Stimulated activated naive CD8-positive, alpha-beta T cell treated with anti-CD3 and anti-CD28 coated beads, Interleukin-15, amount 100 ng/mL, for 72 hours (primary cell): ENCODE measurements around the gene ANKRD23.
A peak's percentile ranks its signal among the peaks of the same experiment; 100 is the strongest.

Experiments used
- ATAC-seq: fragments of 150-1000 bp; cut with Tn5 transposase; 2 replicates; pipeline ENCODE4 v1.10.0; 2021; ENCODE audit warnings: mild to moderate bottlenecking, moderate library complexity
- DNase-seq, 2 donors: peaks; one replicate each; pipeline ENCODE4 v3.0.0; 2021 to 2022
- H3K27ac Mint-ChIP-seq, 2 donors: one replicate each; pipeline ENCODE4 v1.8.0; 2022; ENCODE audit warnings: mild to moderate bottlenecking in 2 of 2, mixed read lengths in 2 of 2, moderate library complexity in 2 of 2
- H3K27me3 Mint-ChIP-seq: one replicate; pipeline ENCODE4 v1.8.0; 2022; ENCODE audit warnings: mixed read lengths
- H3K4me1 Mint-ChIP-seq: one replicate; pipeline ENCODE4 v1.8.0; 2022; ENCODE audit warnings: mild to moderate bottlenecking, mixed read lengths
- H3K4me3 Mint-ChIP-seq, 2 donors: one replicate each; pipeline ENCODE4 v1.8.0; 2022; ENCODE audit warnings: mild to moderate bottlenecking in 2 of 2, mixed read lengths in 2 of 2, moderate library complexity in 1 of 2
- H3K9me3 Mint-ChIP-seq, 2 donors: one replicate each; pipeline ENCODE4 v1.8.0; 2022; ENCODE audit warnings: mixed read lengths in 2 of 2

Gene ANKRD23

GRCh38 chr2:96880891-96881273 is 37.1 kb upstream of the ANKRD23 start:
- Mint-ChIP-seq H3K27ac (no peak overlapping the region), H3K27me3 (no peaks in the 10 kb centered on the region), H3K9me3 (no peaks in the 10 kb centered on the region), H3K4me3 (no peak overlapping the region), H3K4me1 (peaks cover 1% of the 10 kb centered on the region)
- DNase-seq = no peak
- ATAC-seq = no peak

GRCh38 chr2:96879545-96880040 is 35.8 kb upstream of the ANKRD23 start:
- Mint-ChIP-seq H3K27me3 (no peaks in the 10 kb centered on the region), H3K27ac (no peak overlapping the region), H3K4me1 (peaks cover 14% of the 10 kb centered on the region), H3K9me3 (no peaks in the 10 kb centered on the region), H3K4me3 (no peak overlapping the region)
- DNase-seq = no peak
- no peak for ATAC-seq

DNA sequence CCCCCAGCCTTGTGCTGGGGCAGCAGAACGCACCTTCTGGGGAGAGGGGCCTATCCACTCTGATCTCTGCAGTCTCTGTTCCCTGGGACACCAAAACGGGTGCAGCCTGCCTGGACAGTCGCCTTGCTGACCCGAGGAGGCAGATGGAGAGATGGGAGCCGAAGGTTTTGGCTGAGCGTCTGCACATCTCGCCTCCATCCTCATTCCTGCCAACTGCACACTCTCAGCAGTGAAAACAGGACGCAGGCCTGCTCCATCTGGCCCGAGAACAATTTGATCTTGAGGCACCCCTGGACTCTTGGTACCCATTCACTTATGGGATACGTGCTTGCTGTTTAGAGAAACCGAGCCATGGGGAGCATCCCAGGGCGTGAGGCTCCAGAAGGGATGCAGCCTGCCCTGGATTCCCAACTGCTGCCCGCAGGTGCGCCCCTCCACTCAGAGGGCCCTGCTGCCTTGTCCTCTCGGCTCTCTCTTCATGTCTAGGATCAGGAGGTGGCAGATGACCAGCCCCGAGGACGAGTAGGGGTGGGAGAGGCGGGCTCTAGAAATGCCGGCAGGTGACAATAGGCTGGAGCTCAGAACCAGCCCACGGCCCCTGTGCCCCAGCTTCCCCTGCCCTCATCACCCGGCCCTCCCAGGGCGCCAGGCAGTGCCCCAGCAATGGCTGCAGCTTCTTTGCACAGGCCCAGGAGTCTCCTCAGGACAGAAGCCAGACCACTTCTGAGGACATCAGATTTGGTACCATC is 35.1 kb upstream of the ANKRD23 start:
- ATAC-seq (no peak), DNase-seq (no peak)
- Mint-ChIP-seq H3K27me3 (no peaks in the 10 kb centered on the region), H3K9me3 (no peaks in the 10 kb centered on the region), H3K4me3 (no peak overlapping the region), H3K27ac (no peak overlapping the region), H3K4me1 (peaks cover 20% of the 10 kb centered on the region)

GRCh38 chr2:96878171-96878570 is 34.4 kb upstream of the ANKRD23 start:
- H3K9me3 Mint-ChIP-seq = no peaks in the 10 kb centered on the region
- H3K4me1 Mint-ChIP-seq = peaks cover 28% of the 10 kb centered on the region
- ATAC-seq = no peak
- DNase-seq = no peak
- H3K4me3 Mint-ChIP-seq = no peak overlapping the region
- H3K27ac Mint-ChIP-seq = no peak overlapping the region
- no peaks in the 10 kb centered on the region for H3K27me3 Mint-ChIP-seq

- Mint-ChIP-seq H3K4me1 (peaks cover 33% of the 10 kb centered on the region), H3K27ac (no peak overlapping the region), H3K9me3 (no peaks in the 10 kb centered on the region), H3K27me3 (no peaks in the 10 kb centered on the region), H3K4me3 (no peak overlapping the region)
- ATAC-seq (no peak), DNase-seq (no peak)
These were observed 33.8 kb upstream of the ANKRD23 start for GRCh38 chr2:96877631-96878092.

DNA sequence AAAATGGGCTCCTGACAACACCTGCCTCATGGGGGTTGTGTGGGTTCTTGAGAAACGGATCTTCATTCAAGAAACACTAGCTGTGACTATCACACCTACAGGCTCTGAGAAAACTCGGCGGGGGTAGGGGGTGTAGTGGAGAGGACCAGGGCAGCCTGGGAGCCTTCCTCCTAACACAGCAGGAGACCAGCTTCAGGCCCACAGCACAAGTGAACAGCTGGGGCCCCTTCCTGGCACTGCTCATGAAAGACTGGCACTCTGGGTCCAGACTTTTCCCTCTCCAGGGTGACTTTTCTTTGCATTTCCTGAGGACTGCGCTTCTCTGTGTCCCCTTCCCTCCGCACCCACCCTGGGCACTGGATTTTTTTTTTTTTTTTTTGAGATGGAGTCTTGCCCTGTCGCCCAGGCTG is 33.2 kb upstream of the ANKRD23 start:
- ATAC-seq = no peak
- Mint-ChIP-seq H3K9me3 (no peaks in the 10 kb centered on the region), H3K27ac (no peak overlapping the region), H3K4me3 (no peak overlapping the region), H3K4me1 (peaks cover 39% of the 10 kb centered on the region), H3K27me3 (no peaks in the 10 kb centered on the region)
- no peak for DNase-seq

GRCh38 chr2:96876269-96877041 is 32.6 kb upstream of the ANKRD23 start:
- Mint-ChIP-seq H3K4me3 (no peak overlapping the region), H3K27ac (peak overlapping the region in 1 of 2 donors; percentile 75), H3K4me1 (peaks cover 40% of the 10 kb centered on the region), H3K9me3 (no peaks in the 10 kb centered on the region), H3K27me3 (no peaks in the 10 kb centered on the region)
- no peak for DNase-seq
- no peak for ATAC-seq

DNA sequence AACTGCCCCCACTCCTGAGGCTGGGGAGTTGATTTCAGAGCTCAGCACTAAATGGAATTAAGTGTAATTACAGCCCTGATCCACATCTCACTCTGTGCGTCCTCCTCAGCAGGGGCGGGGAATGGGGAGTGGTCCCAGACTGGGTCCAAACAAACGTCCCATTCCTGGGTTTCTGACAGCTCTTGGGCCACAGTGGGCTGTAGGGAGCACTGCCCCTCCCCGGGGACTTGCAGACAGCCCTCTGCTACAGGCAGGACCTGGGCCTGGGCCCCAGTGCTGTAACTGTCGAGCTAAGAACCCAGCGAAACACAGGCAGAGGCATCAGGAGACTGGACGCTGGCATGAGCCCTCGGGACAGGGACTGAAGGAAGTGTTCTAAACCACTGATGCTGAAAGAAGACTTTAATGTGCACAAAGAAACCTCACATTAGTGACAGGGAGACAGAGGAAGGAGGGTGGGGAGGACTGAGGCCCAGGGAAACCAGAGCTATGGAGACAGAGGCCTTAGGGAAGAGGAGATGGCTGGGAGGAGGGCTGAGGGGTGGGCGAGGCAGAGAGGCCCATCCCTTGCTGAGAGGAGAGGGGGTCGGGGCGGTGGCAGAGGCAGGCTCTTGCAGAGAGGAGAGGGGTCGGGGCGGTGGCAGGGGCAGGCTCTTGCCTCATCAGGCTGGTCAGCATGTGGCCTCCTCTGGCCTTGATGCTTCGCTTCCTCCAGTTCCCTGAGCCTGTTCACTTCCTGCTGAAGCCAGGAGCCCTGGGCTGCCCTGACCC is 31.9 kb upstream of the ANKRD23 start:
- no peak overlapping the region for H3K4me3 Mint-ChIP-seq
- ATAC-seq (no peak), DNase-seq (no peak)
- H3K27me3 Mint-ChIP-seq = peaks cover 5% of the 10 kb centered on the region
- H3K27ac Mint-ChIP-seq = no peak overlapping the region
- H3K4me1 Mint-ChIP-seq = peaks cover 44% of the 10 kb centered on the region
- H3K9me3 Mint-ChIP-seq = no peaks in the 10 kb centered on the region

GRCh38 chr2:96874198-96874831 is 30.5 kb upstream of the ANKRD23 start:
- DNase-seq = no peak
- Mint-ChIP-seq H3K27ac (no peak overlapping the region), H3K4me3 (peak overlapping the region; percentile 26 to 67), H3K27me3 (peaks cover 10% of the 10 kb centered on the region), H3K4me1 (peaks cover 49% of the 10 kb centered on the region), H3K9me3 (no peaks in the 10 kb centered on the region)
- peak; percentile 55 for ATAC-seq

- Mint-ChIP-seq H3K4me1 (peaks cover 49% of the 10 kb centered on the region), H3K27ac (no peak overlapping the region)
These were observed 29.9 kb upstream of the ANKRD23 start for GRCh38 chr2:96873651-96874096.

GRCh38 chr2:96872591-96873349 is 28.9 kb upstream of the ANKRD23 start:
- no peak for ATAC-seq
- DNase-seq = no peak
- Mint-ChIP-seq H3K27me3 (peaks cover 10% of the 10 kb centered on the region), H3K4me1 (peaks cover 54% of the 10 kb centered on the region), H3K9me3 (no peaks in the 10 kb centered on the region), H3K27ac (no peak overlapping the region), H3K4me3 (no peak overlapping the region)

More at GRCh38 chr2:96873651-96874096, 29.9 kb upstream of the ANKRD23 start:
- Mint-ChIP-seq H3K4me3 (peak overlapping the region in 1 of 2 donors; percentile 29), H3K9me3 (no peaks in the 10 kb centered on the region), H3K27me3 (peaks cover 10% of the 10 kb centered on the region)
- DNase-seq (no peak), ATAC-seq (no peak)

- DNase-seq (peak; percentile 56 to 63), ATAC-seq (peak; percentile 56)
- peak overlapping the region in 1 of 2 donors; percentile 34 for H3K27ac Mint-ChIP-seq
- peaks cover 10% of the 10 kb centered on the region for H3K27me3 Mint-ChIP-seq
- no peaks in the 10 kb centered on the region for H3K9me3 Mint-ChIP-seq
- peaks cover 69% of the 10 kb centered on the region for H3K4me1 Mint-ChIP-seq
- H3K4me3 Mint-ChIP-seq = peak overlapping the region; percentile 77 to 82
These were observed 26.9 kb upstream of the ANKRD23 start for GRCh38 chr2:96870626-96871255.

GRCh38 chr2:96869822-96870625 is 26.2 kb upstream of the ANKRD23 start, which contains the start of gene SEMA4C:
Gene SEMA4C, minus strand, starts transcription at chr2:96870080. Its CDS starts 2,194 bp downstream, at chr2:96867886.
- H3K27me3 Mint-ChIP-seq = peaks cover 10% of the 10 kb centered on the region
- peak; percentile 44 to 58 for DNase-seq
- peak within 1 kb of the TSS; percentile 19 to 34 for H3K27ac Mint-ChIP-seq
- peaks cover 64% of the 10 kb centered on the region for H3K4me1 Mint-ChIP-seq
- ATAC-seq = peak; percentile 24
- peak within 1 kb of the TSS; percentile 92 to 93 for H3K4me3 Mint-ChIP-seq
- no peaks in the 10 kb centered on the region for H3K9me3 Mint-ChIP-seq
